Upper lobe of right lung (tissue), 1 donor: ENCODE results near the gene FOSL1. TPM values are rescaled to one million over a fixed set of nuclear protein-coding genes. Genes with fewer than 3 reads are reported as not detected.
A peak's percentile ranks its signal among the peaks of the same experiment; 100 is the strongest.

Source experiments
- ATAC-seq: fragments of 200-7000 bp; cut with Tn5 transposase; one replicate; pipeline ENCODE4 v1.9.1; 2020; ENCODE audit warnings: mild to moderate bottlenecking, moderate library complexity
- DNase-seq: peaks from one replicate; pipeline ENCODE4 v3.0.0-alpha.2; 2020
- H3K27ac ChIP-seq: fragments of 200-600 bp; one replicate; pipeline ENCODE4 v1.8.0; 2022
- H3K27me3 ChIP-seq: fragments of 200-600 bp; one replicate; pipeline ENCODE4 v1.8.0; 2022; ENCODE audit warnings: mild to moderate bottlenecking
- H3K36me3 ChIP-seq: fragments of 200-600 bp; one replicate; pipeline ENCODE4 v1.8.0; 2022
- H3K4me1 ChIP-seq: fragments of 200-600 bp; one replicate; pipeline ENCODE4 v1.8.0; 2022
- H3K4me3 ChIP-seq: fragments of 200-600 bp; one replicate; pipeline ENCODE4 v1.8.0; 2022; ENCODE audit warnings: mild to moderate bottlenecking
- H3K9me3 ChIP-seq: fragments of 200-600 bp; one replicate; pipeline ENCODE4 v1.8.0; 2022
- intact Hi-C: fragments of 100-400 bp; cut with DNase I; formaldehyde crosslinking; loops from one replicate; pipeline ENCODE4 v1.11.0; 2022
- total RNA-seq: library from RNA; stranded (reverse); fragmentation: NEBNext Ultra II Directional; extraction: Animal tissue kit (Norgen Biotek cat#: 25700); gene quantifications from one replicate; pipeline ENCODE4 v1.2.1, GENCODE V29; 2021
- TF ChIP-seq, protein P1 (sequence below): fragments of 200-600 bp; IDR thresholded peaks from one replicate; pipeline ENCODE4 v1.8.0; 2022; ENCODE audit warnings: antibody characterized with exemption
- donor health status: DM: no; HTN: yes; CAD: no; lungs with severe emphysema.

The FOSL1 gene
- total RNA-seq, 1 donor from 2014 or later = 3.9 TPM

GRCh38 chr11:65934014-65934413 lies 33.8 kb upstream of the FOSL1 start:
- H3K4me3 ChIP-seq = no peak overlapping the region
- H3K36me3 ChIP-seq = no peaks in the 10 kb centered on the region
- H3K27ac ChIP-seq = no peak overlapping the region
- H3K4me1 ChIP-seq = no peaks in the 10 kb centered on the region
- H3K9me3 ChIP-seq = no peaks in the 10 kb centered on the region
- DNase-seq (no peak), ATAC-seq (no peak)
- TF ChIP-seq, protein P1, sequence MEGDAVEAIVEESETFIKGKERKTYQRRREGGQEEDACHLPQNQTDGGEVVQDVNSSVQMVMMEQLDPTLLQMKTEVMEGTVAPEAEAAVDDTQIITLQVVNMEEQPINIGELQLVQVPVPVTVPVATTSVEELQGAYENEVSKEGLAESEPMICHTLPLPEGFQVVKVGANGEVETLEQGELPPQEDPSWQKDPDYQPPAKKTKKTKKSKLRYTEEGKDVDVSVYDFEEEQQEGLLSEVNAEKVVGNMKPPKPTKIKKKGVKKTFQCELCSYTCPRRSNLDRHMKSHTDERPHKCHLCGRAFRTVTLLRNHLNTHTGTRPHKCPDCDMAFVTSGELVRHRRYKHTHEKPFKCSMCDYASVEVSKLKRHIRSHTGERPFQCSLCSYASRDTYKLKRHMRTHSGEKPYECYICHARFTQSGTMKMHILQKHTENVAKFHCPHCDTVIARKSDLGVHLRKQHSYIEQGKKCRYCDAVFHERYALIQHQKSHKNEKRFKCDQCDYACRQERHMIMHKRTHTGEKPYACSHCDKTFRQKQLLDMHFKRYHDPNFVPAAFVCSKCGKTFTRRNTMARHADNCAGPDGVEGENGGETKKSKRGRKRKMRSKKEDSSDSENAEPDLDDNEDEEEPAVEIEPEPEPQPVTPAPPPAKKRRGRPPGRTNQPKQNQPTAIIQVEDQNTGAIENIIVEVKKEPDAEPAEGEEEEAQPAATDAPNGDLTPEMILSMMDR = no peak
- intact Hi-C loops = no loop called here
- H3K27me3 ChIP-seq = no peaks in the 10 kb centered on the region

- DNase-seq (no peak), ATAC-seq (no peak)
- intact Hi-C loops = no loop called here
- H3K27me3 ChIP-seq = no peaks in the 10 kb centered on the region
- no peak overlapping the region for H3K27ac ChIP-seq
- H3K36me3 ChIP-seq = no peaks in the 10 kb centered on the region
- no peak overlapping the region for H3K4me3 ChIP-seq
- H3K4me1 ChIP-seq = no peaks in the 10 kb centered on the region
- H3K9me3 ChIP-seq = no peaks in the 10 kb centered on the region
- TF ChIP-seq, protein P1 = no peak
Observed at GRCh38 chr11:65932558-65932919, 32.4 kb upstream of the FOSL1 start.

DNA sequence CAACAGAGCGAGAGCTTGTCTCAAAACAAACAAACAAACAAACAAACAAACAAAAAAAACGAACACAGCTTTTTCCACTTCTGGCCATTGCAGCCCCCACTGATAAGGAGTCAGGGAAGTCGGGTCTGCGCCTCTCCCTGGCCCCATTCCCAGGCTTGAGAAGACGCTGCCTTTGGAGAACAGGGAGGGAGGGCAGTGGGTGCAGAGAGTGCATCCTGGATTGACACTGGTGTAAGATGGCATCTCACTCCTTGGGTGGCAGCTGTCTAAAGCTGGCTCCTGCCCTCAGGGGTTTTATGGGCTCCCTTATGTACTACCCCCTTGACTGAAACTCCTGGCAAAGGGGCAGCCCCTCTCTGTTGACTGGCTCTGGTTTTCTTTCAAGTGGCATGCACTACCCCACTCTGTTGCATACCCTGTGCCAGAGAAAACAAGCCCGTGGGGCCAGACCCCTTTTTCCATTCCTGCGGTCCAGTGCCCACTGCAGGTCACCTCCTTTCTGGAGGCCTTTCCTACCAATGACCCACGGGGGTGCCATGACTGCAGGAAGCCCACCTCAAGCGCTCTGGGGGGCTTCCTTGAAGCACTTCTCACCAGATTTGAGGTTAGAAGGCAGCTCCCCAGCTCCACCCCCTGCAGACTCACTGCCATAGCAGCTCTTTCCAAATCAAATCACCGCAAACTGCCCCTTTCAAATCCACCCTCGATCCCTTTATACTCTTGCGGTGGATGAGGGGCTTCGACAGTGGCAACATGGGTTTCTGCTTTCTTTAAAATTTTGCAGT lies 31.8 kb upstream of the FOSL1 start:
- no peaks in the 10 kb centered on the region for H3K9me3 ChIP-seq
- TF ChIP-seq, protein P1 = no peak
- ATAC-seq (no peak), DNase-seq (no peak)
- no peak overlapping the region for H3K27ac ChIP-seq
- intact Hi-C loops = no loop called here
- H3K27me3 ChIP-seq = no peaks in the 10 kb centered on the region
- H3K4me1 ChIP-seq = no peaks in the 10 kb centered on the region
- no peaks in the 10 kb centered on the region for H3K36me3 ChIP-seq
- H3K4me3 ChIP-seq = no peak overlapping the region

DNA sequence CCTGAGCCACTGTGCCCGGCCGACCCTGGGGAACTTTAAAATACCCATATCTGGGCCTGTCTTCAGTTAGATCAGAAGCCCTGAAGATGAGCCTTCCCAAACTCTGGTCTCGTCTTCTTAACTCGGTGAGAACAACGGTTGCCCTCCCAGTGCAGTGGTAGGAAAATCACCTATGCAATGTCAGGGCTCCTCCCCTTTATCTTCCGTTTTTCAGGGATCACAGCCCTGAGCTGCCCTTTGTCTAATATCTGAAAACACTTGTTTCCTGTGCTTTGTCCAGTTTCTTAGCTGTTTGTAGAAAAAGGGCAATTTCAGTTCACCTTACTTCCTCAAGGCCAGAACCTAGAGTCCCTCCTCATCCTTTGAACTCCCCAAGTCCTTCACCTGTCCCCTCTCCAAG lies 28.5 kb upstream of the FOSL1 start:
- ATAC-seq (no peak), DNase-seq (no peak)
- intact Hi-C loops = loop anchor here (10.0 kb wide), 1 partner anchor 46 kb away; no protein-coding TSS in a partner anchor
- H3K4me1 ChIP-seq = no peaks in the 10 kb centered on the region
- H3K4me3 ChIP-seq = no peak overlapping the region
- no peaks in the 10 kb centered on the region for H3K9me3 ChIP-seq
- TF ChIP-seq, protein P1 = no peak
- no peaks in the 10 kb centered on the region for H3K36me3 ChIP-seq
- no peaks in the 10 kb centered on the region for H3K27me3 ChIP-seq
- H3K27ac ChIP-seq = no peak overlapping the region

DNA sequence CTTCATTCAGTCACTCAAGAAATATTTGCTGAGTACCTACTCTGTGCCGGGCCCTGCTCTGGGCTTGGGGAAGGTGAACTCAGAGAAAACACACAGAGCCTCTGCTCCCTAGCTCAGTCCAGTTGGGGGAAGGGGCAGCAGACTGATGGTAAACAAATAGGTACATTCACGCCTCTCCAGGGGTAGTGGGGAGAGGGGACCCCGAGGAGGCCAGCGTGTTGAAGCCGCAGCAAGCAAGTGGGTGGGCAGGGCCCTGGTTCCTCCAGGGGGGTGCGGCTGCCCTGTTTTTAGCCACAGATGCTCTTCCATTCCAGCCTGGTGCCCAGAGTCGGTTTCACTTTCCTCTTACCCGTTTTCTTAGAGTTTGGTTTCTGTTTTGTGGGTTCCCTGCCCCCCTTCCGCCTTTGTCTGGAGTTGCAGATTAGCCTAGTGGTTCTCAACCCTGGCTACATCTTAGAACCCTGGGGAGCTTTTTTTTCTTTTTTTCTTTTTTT lies 27.8 kb upstream of the FOSL1 start:
- TF ChIP-seq, protein P1 = no peak
- H3K27ac ChIP-seq = peak overlapping the region; percentile 63
- no peaks in the 10 kb centered on the region for H3K27me3 ChIP-seq
- H3K36me3 ChIP-seq = peaks cover 6% of the 10 kb centered on the region
- ATAC-seq (peak; percentile 84), DNase-seq (no peak)
- H3K4me1 ChIP-seq = no peaks in the 10 kb centered on the region
- intact Hi-C loops = loop anchor here (10.0 kb wide), 1 partner anchor 47 kb away; no protein-coding TSS in a partner anchor
- H3K9me3 ChIP-seq = no peaks in the 10 kb centered on the region
- H3K4me3 ChIP-seq = peak overlapping the region; percentile 29
